GM23338 (cell line): ENCODE results near the gene CCDC85B.

Source experiments
- CREB1 ChIP-seq: fragments of 250-450 bp; sonication (Bioruptor Pico); IDR thresholded peaks from 2 replicates; pipeline ENCODE4 v1.5.0; 2020; ENCODE audit warnings: low read depth, mild to moderate bottlenecking, moderate library complexity
- EZH2 ChIP-seq: fragments of 200-600 bp; sonication (generic); IDR thresholded peaks from one replicate; pipeline ENCODE4 v1.8.0; 2017; ENCODE audit warnings: antibody characterized with exemption, mild to moderate bottlenecking, low read depth; ENCODE audit not compliant: unreplicated experiment
- POLR2AphosphoS5 ChIP-seq: IDR thresholded peaks from 2 replicates; pipeline ENCODE4 v1.6.1; 2016; ENCODE audit warnings: antibody characterized with exemption, low read depth
- TF ChIP-seq, protein P1 (sequence below), 2 experiments: fragments of 200-600 bp in 1 of 2; sonication (generic) in 1 of 2; conservative IDR thresholded peaks; 2 replicates each; pipeline versions ENCODE4 v1.5.1 to v1.6.1; 2016 to 2017; ENCODE audit warnings: antibody characterized with exemption in 2 of 2, low read depth in 2 of 2, mild to moderate bottlenecking in 2 of 2, moderate library complexity in 1 of 2
- TF ChIP-seq, protein P2 (sequence below): IDR thresholded peaks from one replicate; pipeline ENCODE4 v1.6.1; 2018; ENCODE audit warnings: antibody characterized with exemption; ENCODE audit not compliant: unreplicated experiment

DNA sequence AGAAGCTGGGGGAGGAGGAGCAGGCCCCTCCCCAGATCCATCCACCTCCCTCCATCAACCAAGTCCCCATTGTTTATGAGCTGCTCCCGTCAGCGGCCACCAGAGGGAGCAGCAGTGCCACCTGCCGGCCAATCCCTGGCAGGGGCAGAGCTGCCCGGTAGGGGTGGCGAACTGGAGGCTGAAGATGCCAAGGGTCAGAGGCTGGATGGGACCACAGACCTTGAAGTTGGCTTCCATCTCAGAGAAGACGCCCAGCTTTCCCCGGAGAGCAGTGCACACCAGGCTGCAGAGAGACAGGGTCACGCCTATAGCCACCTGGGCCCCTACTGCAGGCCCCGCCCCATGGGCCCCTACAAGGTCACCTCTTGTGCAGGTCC lies 5.8 kb upstream of the CCDC85B start:
- TF ChIP-seq, protein P1, sequence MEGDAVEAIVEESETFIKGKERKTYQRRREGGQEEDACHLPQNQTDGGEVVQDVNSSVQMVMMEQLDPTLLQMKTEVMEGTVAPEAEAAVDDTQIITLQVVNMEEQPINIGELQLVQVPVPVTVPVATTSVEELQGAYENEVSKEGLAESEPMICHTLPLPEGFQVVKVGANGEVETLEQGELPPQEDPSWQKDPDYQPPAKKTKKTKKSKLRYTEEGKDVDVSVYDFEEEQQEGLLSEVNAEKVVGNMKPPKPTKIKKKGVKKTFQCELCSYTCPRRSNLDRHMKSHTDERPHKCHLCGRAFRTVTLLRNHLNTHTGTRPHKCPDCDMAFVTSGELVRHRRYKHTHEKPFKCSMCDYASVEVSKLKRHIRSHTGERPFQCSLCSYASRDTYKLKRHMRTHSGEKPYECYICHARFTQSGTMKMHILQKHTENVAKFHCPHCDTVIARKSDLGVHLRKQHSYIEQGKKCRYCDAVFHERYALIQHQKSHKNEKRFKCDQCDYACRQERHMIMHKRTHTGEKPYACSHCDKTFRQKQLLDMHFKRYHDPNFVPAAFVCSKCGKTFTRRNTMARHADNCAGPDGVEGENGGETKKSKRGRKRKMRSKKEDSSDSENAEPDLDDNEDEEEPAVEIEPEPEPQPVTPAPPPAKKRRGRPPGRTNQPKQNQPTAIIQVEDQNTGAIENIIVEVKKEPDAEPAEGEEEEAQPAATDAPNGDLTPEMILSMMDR (conservative IDR thresholded peaks at IDR 0.05; ENCODE audit: low read depth in 2 of 2), result peak; percentile 98 to 100
- TF ChIP-seq, protein P2, sequence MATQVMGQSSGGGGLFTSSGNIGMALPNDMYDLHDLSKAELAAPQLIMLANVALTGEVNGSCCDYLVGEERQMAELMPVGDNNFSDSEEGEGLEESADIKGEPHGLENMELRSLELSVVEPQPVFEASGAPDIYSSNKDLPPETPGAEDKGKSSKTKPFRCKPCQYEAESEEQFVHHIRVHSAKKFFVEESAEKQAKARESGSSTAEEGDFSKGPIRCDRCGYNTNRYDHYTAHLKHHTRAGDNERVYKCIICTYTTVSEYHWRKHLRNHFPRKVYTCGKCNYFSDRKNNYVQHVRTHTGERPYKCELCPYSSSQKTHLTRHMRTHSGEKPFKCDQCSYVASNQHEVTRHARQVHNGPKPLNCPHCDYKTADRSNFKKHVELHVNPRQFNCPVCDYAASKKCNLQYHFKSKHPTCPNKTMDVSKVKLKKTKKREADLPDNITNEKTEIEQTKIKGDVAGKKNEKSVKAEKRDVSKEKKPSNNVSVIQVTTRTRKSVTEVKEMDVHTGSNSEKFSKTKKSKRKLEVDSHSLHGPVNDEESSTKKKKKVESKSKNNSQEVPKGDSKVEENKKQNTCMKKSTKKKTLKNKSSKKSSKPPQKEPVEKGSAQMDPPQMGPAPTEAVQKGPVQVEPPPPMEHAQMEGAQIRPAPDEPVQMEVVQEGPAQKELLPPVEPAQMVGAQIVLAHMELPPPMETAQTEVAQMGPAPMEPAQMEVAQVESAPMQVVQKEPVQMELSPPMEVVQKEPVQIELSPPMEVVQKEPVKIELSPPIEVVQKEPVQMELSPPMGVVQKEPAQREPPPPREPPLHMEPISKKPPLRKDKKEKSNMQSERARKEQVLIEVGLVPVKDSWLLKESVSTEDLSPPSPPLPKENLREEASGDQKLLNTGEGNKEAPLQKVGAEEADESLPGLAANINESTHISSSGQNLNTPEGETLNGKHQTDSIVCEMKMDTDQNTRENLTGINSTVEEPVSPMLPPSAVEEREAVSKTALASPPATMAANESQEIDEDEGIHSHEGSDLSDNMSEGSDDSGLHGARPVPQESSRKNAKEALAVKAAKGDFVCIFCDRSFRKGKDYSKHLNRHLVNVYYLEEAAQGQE, result no peak
- TF ChIP-seq POLR2AphosphoS5 (no peak), EZH2 (no peak), CREB1 (CRISPR knock-in tag) (0 out of 2 replicates have a peak, but pooled peaks have one; percentile 47)
